Activated CD4-positive, CD25-positive, alpha-beta regulatory T cell treated with anti-CD3 and anti-CD28 coated beads, Interleukin-2, amount 50 U/mL, for 24 hours (primary cell): ENCODE results near the gene UBQLN4.
"Not testable (repeated sequence)": the region's sequence is repeated elsewhere in the genome, so short reads cannot be mapped to it uniquely, and the experiment has no call there.

Experiments
- ATAC-seq, 2 donors: fragments of 150-1000 bp; cut with Tn5 transposase; one replicate each; pipeline ENCODE4 v1.10.0; 2021; ENCODE audit warnings: mild to moderate bottlenecking in 1 of 2, moderate library complexity in 1 of 2

The UBQLN4 gene

GRCh38 chr1:156080863-156081179 lies 27.2 kb upstream of the UBQLN4 start:
- no peak for ATAC-seq

GRCh38 chr1:156080241-156080862 lies 26.8 kb upstream of the UBQLN4 start:
- no peak for ATAC-seq

DNA sequence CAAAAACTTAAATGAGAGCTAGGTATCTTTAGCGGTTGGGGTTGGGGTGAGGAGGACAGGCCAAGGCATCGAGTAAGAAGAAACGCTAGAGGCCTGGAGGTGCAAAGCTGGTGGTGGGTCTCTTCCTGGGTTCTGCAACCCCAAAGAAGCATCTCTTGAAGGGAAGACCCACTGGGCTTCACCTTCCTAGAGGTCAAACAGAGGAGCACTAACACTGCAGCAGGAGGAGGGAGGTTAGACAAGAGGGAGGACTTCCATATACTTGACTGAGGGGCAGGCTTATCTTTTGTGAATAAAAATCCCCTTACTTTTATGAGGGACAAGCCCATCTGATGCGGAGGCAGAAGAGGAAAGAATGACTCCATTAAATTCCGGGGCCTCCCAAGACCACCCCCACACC lies 26.2 kb upstream of the UBQLN4 start:
- no peak for ATAC-seq

GRCh38 chr1:156078728-156079127 lies 25.1 kb upstream of the UBQLN4 start:
- ATAC-seq = no peak

DNA sequence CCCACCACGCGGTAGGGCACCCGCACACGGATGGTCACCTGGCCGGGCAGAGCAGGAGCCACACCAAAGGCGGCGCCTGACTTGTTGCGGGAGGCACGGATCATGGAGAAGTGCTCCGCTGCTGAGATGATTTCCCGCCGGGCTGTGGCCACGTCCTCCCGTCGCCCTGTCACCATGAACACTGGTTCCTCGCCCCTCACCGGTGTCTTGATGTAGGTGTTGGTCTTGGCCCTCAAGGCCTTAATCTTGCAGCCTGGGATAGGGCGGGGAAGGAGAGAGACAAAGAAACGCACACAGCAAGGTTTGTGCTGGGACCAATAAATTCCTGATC lies 23.8 kb upstream of the UBQLN4 start:
- no peak for ATAC-seq

GRCh38 chr1:156076609-156077429 lies 23.2 kb upstream of the UBQLN4 start:
- ATAC-seq = no peak

GRCh38 chr1:156075775-156076204 lies 22.2 kb upstream of the UBQLN4 start:
- ATAC-seq = no peak

GRCh38 chr1:156075162-156075561 lies 21.6 kb upstream of the UBQLN4 start:
- no peak for ATAC-seq

- ATAC-seq = no peak
Measured at GRCh38 chr1:156074661-156075060, 21.1 kb upstream of the UBQLN4 start.

GRCh38 chr1:156073740-156074139 lies 20.1 kb upstream of the UBQLN4 start:
- ATAC-seq = no peak

DNA sequence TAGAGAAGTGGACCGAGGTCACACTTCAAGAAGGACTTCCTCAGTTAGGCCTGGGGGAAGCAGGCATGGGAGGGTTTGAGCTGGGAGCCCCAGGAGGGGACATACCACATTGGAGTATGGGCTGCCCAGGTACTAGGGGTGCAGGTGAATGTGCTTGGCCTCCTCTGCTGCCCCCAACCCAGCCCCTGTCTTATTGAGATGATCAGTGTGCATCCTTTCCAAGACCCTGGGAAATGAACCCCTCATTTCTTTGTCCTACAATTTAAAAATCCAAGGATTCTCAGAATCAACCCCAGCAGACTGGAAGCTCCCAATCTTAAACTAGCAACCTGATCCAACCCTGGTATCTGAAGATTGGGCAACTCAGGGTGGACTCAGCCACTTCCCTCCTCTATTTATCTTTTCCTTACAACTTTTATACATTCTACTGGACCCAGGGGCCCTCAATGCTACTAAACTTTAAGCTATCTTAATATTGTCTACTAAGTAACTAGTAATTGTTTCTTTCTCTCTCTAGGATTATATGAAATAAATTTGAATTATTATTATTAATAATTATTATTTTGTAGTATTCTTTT lies 19.6 kb upstream of the UBQLN4 start:
- no peak for ATAC-seq

DNA sequence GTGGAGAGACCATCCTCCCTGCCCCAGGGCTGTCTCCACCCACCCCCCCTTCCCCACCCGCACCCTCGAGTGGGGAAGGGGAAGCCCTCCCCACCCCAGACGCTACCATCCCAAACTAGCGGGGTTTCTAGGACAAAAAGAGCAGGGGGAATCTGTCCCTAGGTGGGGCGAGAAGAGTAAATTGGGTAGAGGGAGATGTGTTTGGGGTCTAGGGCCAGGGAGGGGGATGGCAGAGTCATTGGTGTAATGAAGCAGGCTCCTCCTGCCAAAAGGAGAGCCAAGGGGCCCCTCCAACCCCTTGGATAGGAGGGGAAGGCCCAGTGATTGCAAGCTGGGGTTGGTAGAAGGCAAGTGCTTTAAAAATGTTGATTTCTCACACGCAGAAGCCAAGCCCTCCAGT lies 18.7 kb upstream of the UBQLN4 start:
- no peak for ATAC-seq

DNA sequence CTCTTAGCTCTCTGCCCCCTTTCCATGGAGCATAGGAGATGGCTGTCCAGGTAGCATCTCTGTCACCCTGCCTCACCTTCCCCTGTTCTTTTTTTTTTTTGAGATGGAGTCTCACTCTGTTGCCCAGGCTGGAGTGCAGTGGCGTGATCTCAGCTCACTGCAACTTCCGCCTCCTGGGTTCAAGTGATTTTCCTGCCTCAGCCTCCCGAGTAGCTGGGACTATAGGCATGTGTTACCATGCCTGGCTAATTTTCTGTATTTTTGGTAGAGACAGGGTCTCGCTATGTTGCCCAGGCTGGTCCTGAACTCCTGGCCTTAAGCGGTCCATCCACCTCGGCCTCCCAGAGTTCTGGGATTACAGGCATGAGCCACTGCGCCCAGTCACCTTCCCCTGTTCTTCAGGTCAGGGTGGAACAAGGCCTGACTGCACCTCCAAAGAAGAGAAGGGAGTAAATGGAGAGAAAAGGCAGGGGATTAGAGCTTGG lies 17.8 kb upstream of the UBQLN4 start:
- ATAC-seq = not testable (repeated sequence)

- no peak for ATAC-seq
Measured at GRCh38 chr1:156070548-156070947, 16.9 kb upstream of the UBQLN4 start.

GRCh38 chr1:156069490-156070455 lies 16.2 kb upstream of the UBQLN4 start:
- no peak for ATAC-seq

GRCh38 chr1:156067262-156067661 lies 13.7 kb upstream of the UBQLN4 start:
- ATAC-seq = no peak

- ATAC-seq = no peak
Measured at GRCh38 chr1:156065871-156066270, 12.3 kb upstream of the UBQLN4 start.

GRCh38 chr1:156065212-156065611 lies 11.6 kb upstream of the UBQLN4 start:
- no peak for ATAC-seq

DNA sequence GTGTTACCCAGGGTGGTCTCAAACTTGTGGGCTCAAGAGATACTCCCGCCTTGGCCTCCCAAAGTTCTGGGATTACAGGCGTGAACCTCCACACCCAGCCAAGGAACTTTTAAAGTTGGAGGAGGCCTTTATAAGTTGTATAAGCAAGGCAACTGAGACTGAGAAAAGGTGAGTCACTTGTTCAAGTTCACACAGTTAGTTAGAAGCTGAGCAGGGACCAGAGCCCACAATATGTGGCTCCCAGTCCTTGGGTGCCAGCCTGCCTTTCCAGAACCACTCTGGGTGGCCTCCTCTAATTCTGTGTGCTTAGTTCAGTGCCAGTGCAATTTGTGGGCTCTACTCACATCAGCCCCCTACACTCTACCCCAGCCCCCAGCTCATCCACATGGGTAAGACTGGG lies 11.0 kb upstream of the UBQLN4 start:
- peak in 1 of 2 donors; percentile 18 for ATAC-seq

DNA sequence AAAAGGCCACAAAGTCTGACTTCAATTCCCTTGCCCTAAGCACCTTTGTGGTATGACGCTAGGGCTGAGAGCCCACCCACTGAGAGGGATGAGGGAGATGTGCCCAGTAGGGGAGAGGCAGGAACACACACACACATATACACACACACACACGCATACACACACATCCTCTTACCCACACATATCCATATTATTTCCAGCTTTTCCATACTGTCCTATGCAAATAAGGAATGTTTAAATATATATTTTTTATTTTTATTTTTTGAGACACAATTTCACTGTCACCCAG lies 10.3 kb upstream of the UBQLN4 start:
- ATAC-seq = no peak

DNA sequence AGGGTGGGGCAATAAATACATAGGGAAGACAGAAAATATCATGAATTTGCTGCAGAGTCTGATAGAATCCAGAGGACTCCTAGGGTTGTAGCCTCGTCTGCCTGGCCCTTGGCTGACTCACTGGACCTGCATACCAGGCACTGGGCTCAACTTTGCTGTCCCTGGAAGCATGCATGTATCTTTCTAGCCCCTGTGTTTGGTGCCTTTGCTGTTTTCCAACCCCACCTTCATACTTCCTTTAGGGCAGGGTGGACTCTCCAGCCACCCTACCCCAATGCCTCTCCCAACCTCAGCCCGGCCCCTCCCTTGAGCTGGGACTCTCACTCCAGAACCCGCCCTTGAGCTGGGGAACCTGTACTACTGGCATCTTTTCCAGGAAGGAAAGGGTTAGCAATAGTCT lies 8.6 kb upstream of the UBQLN4 start:
- ATAC-seq = no peak

- ATAC-seq = no peak
Measured at GRCh38 chr1:156060937-156061636, 7.5 kb upstream of the UBQLN4 start, which contains the start of gene RAB25. TSS of gene RAB25 (plus strand) at chr1:156061160. CDS start at chr1:156061401, 241 bp downstream.
